Activated naive CD8-positive, alpha-beta T cell treated with anti-CD3 and anti-CD28 coated beads, Interleukin-2, amount 10 ng/mL, durations not matched to agents 7 days and 5 days (primary cell): ENCODE data around the gene ZNF626. TPM values are rescaled to one million over a fixed set of nuclear protein-coding genes. Genes with fewer than 3 reads are reported as not detected.
"Not testable (repeated sequence)": the region's sequence is repeated elsewhere in the genome, so short reads cannot be mapped to it uniquely, and the experiment has no call there.

Experiments
- ATAC-seq: fragments of 150-1000 bp; cut with Tn5 transposase; one replicate; pipeline ENCODE4 v1.10.0; 2021; ENCODE audit warnings: low read depth, moderate library complexity
- POLR2A ChIA-PET: fragments of 350-600 bp; sonication (Branson Sonifier 250); formaldehyde crosslinking; loops from one replicate; lab custom pipeline; 2021; ENCODE audit warnings: antibody characterized with exemption; lab: Charles Lee
- DNase-seq: peaks from one replicate; pipeline ENCODE4 v3.0.0; 2021
- H3K27ac Mint-ChIP-seq: one replicate; pipeline ENCODE4 v1.8.0; 2022; ENCODE audit warnings: mild to moderate bottlenecking, mixed read lengths
- H3K27me3 Mint-ChIP-seq: one replicate; pipeline ENCODE4 v1.8.0; 2022; ENCODE audit warnings: mild to moderate bottlenecking, moderate library complexity, mixed read lengths
- H3K36me3 Mint-ChIP-seq: one replicate; pipeline ENCODE4 v1.8.0; 2021; ENCODE audit warnings: mild to moderate bottlenecking, mixed read lengths
- H3K4me1 Mint-ChIP-seq: one replicate; pipeline ENCODE4 v1.8.0; 2021; ENCODE audit warnings: mixed read lengths
- H3K4me3 Mint-ChIP-seq: one replicate; pipeline ENCODE4 v1.8.0; 2022; ENCODE audit warnings: mild to moderate bottlenecking, moderate library complexity, mixed read lengths
- H3K9me3 Mint-ChIP-seq: one replicate; pipeline ENCODE4 v1.8.0; 2021; ENCODE audit warnings: mixed read lengths
- total RNA-seq, 2 experiments: library from RNA; stranded (reverse); gene quantifications; one replicate each; pipeline ENCODE4 v1.2.3, GENCODE V29; 2021

ZNF626 gene
- 10 to 100 TPM; 13.6 to 17.8 TPM for total RNA-seq

- H3K4me3 Mint-ChIP-seq, result peak within 1 kb of the TSS; percentile 94
- DNase-seq, result peak; percentile 85
- POLR2A ChIA-PET, result interaction anchor here (0.6 to 2.8 kb wide), 20 partner anchors 10 to 1174 kb away, joined by 3 to 32 read pairs (median 4); partner anchors contain the start of genes ZNF100, ZNF429, ZNF43 and ZNF430
- H3K27ac Mint-ChIP-seq, result peak within 1 kb of the TSS; percentile 98
- peak; percentile 99 for ATAC-seq
- H3K9me3 Mint-ChIP-seq, result peaks cover 23% of the 10 kb centered on the region
- no peaks in the 10 kb centered on the region for H3K27me3 Mint-ChIP-seq
- peaks cover 61% of the 10 kb centered on the region for H3K36me3 Mint-ChIP-seq
- peaks cover 10% of the 10 kb centered on the region for H3K4me1 Mint-ChIP-seq
Measured at GRCh38 chr19:20661150-20661819, at the start of gene ZNF626. TSS of gene ZNF626 (minus strand) at chr19:20661571. CDS start at chr19:20661446, 125 bp downstream.

- ATAC-seq, result no peak
- Mint-ChIP-seq H3K4me1 (peaks cover 3% of the 10 kb centered on the region), H3K27ac (no peak overlapping the region)
Measured at GRCh38 chr19:20669263-20669662, 7.9 kb upstream of the ZNF626 start.

GRCh38 chr19:20667281-20667680 lies 5.9 kb upstream of the ZNF626 start:
- H3K27ac Mint-ChIP-seq, result no peak overlapping the region
- ATAC-seq (no peak), DNase-seq (no peak)
- peaks cover 12% of the 10 kb centered on the region for H3K36me3 Mint-ChIP-seq
- POLR2A ChIA-PET, result no interaction called here
- H3K4me3 Mint-ChIP-seq, result no peak overlapping the region
- H3K4me1 Mint-ChIP-seq, result peaks cover 3% of the 10 kb centered on the region
- no peaks in the 10 kb centered on the region for H3K27me3 Mint-ChIP-seq
- H3K9me3 Mint-ChIP-seq, result peaks cover 12% of the 10 kb centered on the region

More at GRCh38 chr19:20669263-20669662, 7.9 kb upstream of the ZNF626 start:
- POLR2A ChIA-PET, result no interaction called here
- no peak for DNase-seq
- Mint-ChIP-seq H3K9me3 (peaks cover 9% of the 10 kb centered on the region), H3K4me3 (no peak overlapping the region), H3K27me3 (no peaks in the 10 kb centered on the region), H3K36me3 (peaks cover 3% of the 10 kb centered on the region)

- Mint-ChIP-seq H3K36me3 (peaks cover 25% of the 10 kb centered on the region), H3K9me3 (peaks cover 12% of the 10 kb centered on the region), H3K4me1 (peaks cover 6% of the 10 kb centered on the region), H3K27ac (no peak overlapping the region), H3K4me3 (peak overlapping the region; percentile 43), H3K27me3 (no peaks in the 10 kb centered on the region)
- DNase-seq (no peak), ATAC-seq (no peak)
- POLR2A ChIA-PET, result interaction anchor here (0.6 to 1.0 kb wide), 2 partner anchors 241 to 1282 kb away, joined by 3 to 5 read pairs; no protein-coding TSS in a partner anchor
Measured at GRCh38 chr19:20664901-20665781, 3.8 kb upstream of the ZNF626 start.

- not testable (repeated sequence) for DNase-seq, H3K27me3 Mint-ChIP-seq, ATAC-seq, H3K4me1 Mint-ChIP-seq
- POLR2A ChIA-PET, result interaction anchor here (1.0 kb wide), 1 partner anchor 240 kb away, joined by 3 read pairs; no protein-coding TSS in a partner anchor
- Mint-ChIP-seq H3K36me3 (peaks cover 30% of the 10 kb centered on the region), H3K27ac (peak overlapping the region; percentile 60), H3K9me3 (peaks cover 10% of the 10 kb centered on the region), H3K4me3 (peak overlapping the region; percentile 43)
Measured at GRCh38 chr19:20664475-20664874, 3.1 kb upstream of the ZNF626 start.

GRCh38 chr19:20662421-20663105 lies 1.2 kb upstream of the ZNF626 start:
- Mint-ChIP-seq H3K27ac (no peak overlapping the region), H3K4me3 (no peak overlapping the region), H3K27me3 (no peaks in the 10 kb centered on the region), H3K9me3 (peaks cover 19% of the 10 kb centered on the region), H3K36me3 (peaks cover 49% of the 10 kb centered on the region), H3K4me1 (peaks cover 10% of the 10 kb centered on the region)
- ATAC-seq (no peak), DNase-seq (no peak)
- POLR2A ChIA-PET, result no interaction called here

- POLR2A ChIA-PET, result interaction anchor here (1.1 to 2.8 kb wide), 17 partner anchors 9 to 1175 kb away, joined by 3 to 32 read pairs (median 6); partner anchors contain the start of genes ZNF100, ZNF429, ZNF43 and ZNF430
- H3K4me1 Mint-ChIP-seq, result peaks cover 10% of the 10 kb centered on the region
- no peak for DNase-seq
- no peak for ATAC-seq
- no peaks in the 10 kb centered on the region for H3K27me3 Mint-ChIP-seq
- H3K36me3 Mint-ChIP-seq, result peaks cover 68% of the 10 kb centered on the region
- H3K4me3 Mint-ChIP-seq, result peak overlapping the region; percentile 94
- H3K9me3 Mint-ChIP-seq, result peaks cover 23% of the 10 kb centered on the region
- H3K27ac Mint-ChIP-seq, result peak overlapping the region; percentile 98
Measured at GRCh38 chr19:20660473-20661140, 764 bp downstream of the ZNF626 start.

- ATAC-seq, result no peak
- no peaks in the 10 kb centered on the region for H3K27me3 Mint-ChIP-seq
- H3K27ac Mint-ChIP-seq, result no peak overlapping the region
- no peaks in the 10 kb centered on the region for H3K4me1 Mint-ChIP-seq
- peaks cover 65% of the 10 kb centered on the region for H3K36me3 Mint-ChIP-seq
- DNase-seq, result no peak
- no peak overlapping the region for H3K4me3 Mint-ChIP-seq
- POLR2A ChIA-PET, result no interaction called here
- H3K9me3 Mint-ChIP-seq, result peaks cover 26% of the 10 kb centered on the region
Measured at GRCh38 chr19:20640545-20640944, 20.8 kb downstream of the ZNF626 start.

- peaks cover 22% of the 10 kb centered on the region for H3K9me3 Mint-ChIP-seq
- no peak overlapping the region for H3K4me3 Mint-ChIP-seq
- DNase-seq (no peak), ATAC-seq (no peak)
- H3K36me3 Mint-ChIP-seq, result peaks cover 64% of the 10 kb centered on the region
- H3K27ac Mint-ChIP-seq, result no peak overlapping the region
- POLR2A ChIA-PET, result no interaction called here
- no peaks in the 10 kb centered on the region for H3K27me3 Mint-ChIP-seq
- H3K4me1 Mint-ChIP-seq, result no peaks in the 10 kb centered on the region
Measured at GRCh38 chr19:20640023-20640422, 21.3 kb downstream of the ZNF626 start.

- H3K9me3 Mint-ChIP-seq, result peaks cover 30% of the 10 kb centered on the region
- DNase-seq, H3K4me3 Mint-ChIP-seq, POLR2A ChIA-PET, H3K27ac Mint-ChIP-seq, ATAC-seq, H3K27me3 Mint-ChIP-seq, H3K4me1 Mint-ChIP-seq: not testable (repeated sequence)
- H3K36me3 Mint-ChIP-seq, result peaks cover 14% of the 10 kb centered on the region
Measured at GRCh38 chr19:20624560-20624959, 36.8 kb downstream of the ZNF626 start.

- Mint-ChIP-seq H3K27ac (no peak overlapping the region), H3K9me3 (peaks cover 31% of the 10 kb centered on the region), H3K4me1 (no peaks in the 10 kb centered on the region), H3K4me3 (no peak overlapping the region), H3K36me3 (no peaks in the 10 kb centered on the region), H3K27me3 (no peaks in the 10 kb centered on the region)
- DNase-seq (no peak), ATAC-seq (no peak)
- POLR2A ChIA-PET, result no interaction called here
Measured at GRCh38 chr19:20616071-20616470, 45.3 kb downstream of the ZNF626 start.

GRCh38 chr19:20614971-20615370 lies 46.4 kb downstream of the ZNF626 start:
- POLR2A ChIA-PET, result not testable (repeated sequence)
- H3K9me3 Mint-ChIP-seq, result peaks cover 32% of the 10 kb centered on the region

More at GRCh38 chr19:20614971-20615370, 46.4 kb downstream of the ZNF626 start:
- not testable (repeated sequence) for H3K4me3 Mint-ChIP-seq, ATAC-seq, DNase-seq, H3K27me3 Mint-ChIP-seq, H3K27ac Mint-ChIP-seq, H3K36me3 Mint-ChIP-seq, H3K4me1 Mint-ChIP-seq
